ENCODE results near the gene OR10G7.

The OR10G7 gene, protein sequence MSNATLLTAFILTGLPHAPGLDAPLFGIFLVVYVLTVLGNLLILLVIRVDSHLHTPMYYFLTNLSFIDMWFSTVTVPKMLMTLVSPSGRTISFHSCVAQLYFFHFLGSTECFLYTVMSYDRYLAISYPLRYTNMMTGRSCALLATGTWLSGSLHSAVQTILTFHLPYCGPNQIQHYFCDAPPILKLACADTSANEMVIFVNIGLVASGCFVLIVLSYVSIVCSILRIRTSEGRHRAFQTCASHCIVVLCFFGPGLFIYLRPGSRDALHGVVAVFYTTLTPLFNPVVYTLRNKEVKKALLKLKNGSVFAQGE

DNA sequence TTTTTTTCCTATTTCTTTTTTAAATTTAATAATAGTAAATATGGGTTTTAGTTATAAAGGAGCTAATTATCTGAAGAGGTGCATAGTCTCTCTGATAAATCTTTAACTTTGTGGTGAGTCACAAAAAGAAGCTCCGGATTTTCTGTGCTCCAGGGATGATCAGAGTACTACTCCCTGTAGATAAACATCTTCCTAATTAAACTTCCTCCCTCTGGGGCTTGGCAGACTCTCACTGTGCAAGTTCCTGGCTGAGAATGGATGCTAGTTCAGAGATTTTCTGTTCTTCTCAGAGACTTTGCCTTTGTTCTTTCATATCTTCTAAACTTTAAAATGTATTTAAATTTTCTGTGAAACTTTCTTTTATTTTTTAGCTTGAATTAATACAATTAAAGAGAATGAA, at the start of gene OR10G7:
Gene OR10G7 (minus strand): TSS at position 72 of the 400 bp plus-strand sequence. CDS start 2,324 bp downstream, outside the sequence.
- no peak for DNase-seq

DNA sequence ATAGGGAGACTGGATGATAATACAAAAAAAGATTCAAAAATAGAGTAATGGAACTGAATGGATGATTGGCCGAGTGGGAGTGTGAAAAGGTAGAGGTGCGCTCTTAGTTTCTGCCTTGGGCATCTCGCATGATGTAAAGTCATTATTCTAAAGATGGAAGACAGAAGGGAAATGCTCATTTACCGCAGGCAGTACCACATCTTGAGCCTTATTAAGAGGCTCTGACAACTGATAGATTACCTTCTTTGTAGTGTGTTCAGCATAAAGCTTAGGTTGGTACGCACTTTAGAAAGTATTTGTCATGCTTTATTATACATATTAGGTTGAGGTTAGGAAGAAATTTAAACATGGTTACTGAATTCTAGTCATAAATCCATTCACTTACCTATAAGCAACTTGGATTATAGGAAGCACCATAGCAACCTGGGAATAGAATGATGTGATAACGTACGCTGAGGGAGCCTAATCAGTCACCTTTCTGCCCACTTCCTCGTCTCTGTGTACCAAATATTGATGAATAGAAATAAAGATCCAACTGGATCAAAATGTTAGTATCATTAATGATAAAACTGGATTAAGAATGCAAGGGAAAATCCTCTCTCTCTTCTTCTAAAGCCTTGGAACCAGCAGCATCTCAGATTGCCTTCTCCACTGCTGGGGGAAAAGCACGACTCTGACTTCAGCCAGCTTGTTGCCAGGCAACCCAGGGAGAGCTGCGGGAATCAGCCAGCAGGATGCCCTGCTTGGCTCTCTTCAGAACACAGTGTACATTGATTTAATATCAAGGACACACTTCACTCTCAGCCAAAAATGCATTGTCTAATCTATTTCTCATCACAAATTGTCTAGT, 45.1 kb upstream of the OR10G7 start:
- DNase-seq = no peak

DNA sequence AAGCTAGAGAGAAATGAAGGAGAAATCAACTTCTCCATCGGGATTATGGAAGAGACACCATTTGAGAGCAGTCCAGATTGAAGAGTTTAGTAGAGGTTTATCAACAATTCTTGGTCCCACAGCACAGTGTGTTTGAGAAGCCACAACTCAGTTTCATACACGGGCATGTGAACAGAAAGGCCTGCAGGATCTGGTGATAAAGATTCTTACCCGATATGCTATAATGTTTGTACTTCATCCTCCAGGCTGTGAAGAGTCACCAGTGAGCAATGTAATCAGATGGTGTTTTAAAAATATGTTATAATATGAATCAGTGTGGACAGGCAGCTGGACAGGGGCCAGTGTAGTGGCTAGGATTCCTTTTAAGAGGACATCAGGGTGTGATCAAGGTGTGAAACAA, 44.5 kb upstream of the OR10G7 start:
- DNase-seq = no peak

DNA sequence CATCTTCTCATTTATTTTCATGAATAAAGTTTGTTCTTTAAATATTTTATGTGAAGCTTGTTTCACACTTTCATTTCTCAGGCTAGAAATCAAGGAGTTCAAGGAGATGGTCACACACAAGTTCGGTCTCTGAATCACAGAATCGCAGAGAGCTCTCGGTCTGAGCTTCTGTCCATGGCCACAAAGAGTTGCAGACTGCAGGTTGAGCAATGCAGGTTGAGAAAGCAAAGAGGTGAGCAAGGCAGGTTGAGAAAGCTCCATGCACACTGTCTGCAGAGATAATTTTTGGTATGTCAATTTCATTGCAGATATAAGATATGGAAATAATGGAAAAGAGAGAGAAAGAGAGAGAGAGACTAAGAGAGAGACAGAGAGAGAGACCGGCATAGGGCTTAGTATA, 41.2 kb upstream of the OR10G7 start:
- no peak for DNase-seq

DNA sequence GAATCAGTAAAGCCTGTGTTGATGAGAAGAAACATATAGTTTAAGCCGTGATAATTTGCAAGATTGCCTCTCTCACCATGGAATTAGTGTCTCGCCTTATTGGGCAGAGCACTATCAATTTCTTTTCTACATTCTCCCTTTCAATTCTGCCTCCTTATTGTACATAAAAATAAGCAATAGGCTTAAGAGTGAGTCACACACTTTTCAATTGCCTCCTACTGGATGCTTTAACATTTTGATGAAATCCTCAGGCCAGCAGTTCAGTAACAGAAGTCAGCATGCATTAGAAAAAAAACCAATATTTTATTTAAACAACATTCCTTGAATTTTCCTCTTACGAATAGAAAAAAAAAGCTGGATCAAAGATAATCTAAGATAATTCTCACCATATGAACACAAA, 40.4 kb upstream of the OR10G7 start:
- no peak for DNase-seq

DNA sequence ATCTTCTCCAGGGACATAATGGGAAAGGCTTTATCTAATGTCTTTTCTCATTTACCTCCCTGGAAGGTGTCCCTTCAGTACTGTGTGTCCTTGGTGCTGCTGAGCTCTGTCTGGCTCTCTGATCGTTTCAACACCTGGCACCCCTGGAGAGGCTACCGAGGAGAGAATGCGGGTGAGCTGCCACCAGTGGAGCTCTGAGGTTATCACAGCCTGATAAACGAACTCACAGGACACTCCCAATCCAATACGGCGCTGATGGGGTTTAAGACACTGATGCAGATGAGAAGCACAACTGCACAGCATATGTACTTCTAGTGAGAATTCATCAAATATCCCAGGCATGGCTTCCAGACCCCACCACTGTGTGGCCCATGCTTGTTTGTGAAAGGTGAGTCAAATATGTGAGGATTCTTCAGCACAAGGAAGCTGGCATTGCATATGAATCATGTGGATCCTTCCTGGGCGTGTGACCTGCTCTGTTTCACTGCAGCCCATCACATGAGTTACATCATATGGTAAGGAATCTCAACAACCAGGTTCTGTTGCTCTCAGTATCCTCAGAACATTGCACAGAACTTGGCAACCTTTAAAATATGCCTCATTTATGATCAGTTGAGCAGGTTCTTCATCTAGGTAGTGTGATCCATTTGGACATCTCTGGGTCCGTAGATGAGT, 39.3 kb upstream of the OR10G7 start:
- no peak for DNase-seq

DNA sequence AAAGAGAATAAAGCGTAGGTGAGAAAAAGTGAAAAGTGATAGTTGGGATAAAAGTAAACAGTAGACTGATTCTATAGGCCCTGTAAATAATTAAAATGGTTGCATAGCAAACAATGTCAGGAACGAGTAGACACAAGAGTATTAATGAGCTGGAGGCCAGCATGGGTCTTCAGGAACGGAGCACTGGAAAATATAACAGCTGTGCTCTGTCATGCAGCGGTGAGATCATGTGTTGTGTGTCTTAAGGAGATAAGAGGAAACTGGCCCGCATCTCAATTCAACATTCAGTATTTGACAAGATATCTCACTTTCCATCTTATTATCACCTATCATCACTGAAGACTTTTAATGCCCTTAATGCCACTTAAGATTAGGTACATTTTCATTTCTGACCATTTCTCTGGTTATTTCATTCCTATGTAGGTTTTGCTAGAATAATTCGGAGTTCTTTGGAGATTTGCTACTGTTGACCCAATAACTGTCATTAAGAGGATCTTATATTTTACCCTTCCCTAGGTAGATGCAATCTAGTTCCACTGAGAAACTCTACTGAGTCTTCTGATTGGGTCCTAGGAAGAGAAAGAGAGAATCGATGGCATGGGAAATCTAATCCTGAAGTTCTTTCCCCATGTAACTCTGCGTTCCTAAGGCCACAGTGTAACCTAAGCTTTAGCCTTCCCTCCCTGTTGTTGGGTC, 38.7 kb upstream of the OR10G7 start:
- DNase-seq = no peak

DNA sequence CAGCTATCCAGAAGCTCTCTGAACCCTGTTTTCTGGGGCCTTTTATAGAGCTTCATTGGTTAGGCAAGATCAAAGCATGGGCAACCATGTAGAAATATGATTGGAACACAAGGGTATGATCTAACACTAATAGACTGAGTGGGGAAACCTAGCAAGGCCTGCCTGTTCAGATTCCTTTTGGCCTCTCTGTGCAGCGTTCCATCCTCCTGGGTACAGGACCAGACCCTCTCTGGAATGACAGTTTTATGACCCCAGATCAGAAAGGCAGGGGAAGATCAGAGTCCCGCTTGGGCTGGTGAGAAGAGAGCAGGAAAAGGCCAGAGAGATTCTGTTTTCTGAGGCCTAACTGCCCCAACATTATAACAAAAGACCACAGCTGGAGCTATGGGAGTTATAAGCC, 37.5 kb upstream of the OR10G7 start:
- DNase-seq = no peak

DNA sequence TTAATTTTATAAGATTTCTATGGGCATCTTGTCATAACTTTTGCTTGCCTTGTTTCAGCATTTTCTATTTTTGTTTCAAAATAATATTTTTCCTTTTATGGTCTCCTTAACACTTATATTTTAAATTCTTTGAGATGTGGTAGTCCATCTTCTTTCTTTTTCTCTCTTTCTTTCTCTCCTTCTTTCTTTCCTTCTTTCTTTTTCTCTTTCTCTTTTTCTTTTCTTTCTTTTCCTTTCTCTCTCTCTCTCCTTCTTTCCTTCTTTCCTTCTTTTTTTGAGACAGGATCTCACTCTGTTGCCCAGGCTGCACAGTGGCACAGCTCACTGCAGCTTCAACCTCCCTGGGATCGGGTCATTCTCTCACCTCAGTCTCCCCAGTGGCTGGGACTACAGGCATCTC, 36.1 kb upstream of the OR10G7 start:
- DNase-seq = no peak

DNA sequence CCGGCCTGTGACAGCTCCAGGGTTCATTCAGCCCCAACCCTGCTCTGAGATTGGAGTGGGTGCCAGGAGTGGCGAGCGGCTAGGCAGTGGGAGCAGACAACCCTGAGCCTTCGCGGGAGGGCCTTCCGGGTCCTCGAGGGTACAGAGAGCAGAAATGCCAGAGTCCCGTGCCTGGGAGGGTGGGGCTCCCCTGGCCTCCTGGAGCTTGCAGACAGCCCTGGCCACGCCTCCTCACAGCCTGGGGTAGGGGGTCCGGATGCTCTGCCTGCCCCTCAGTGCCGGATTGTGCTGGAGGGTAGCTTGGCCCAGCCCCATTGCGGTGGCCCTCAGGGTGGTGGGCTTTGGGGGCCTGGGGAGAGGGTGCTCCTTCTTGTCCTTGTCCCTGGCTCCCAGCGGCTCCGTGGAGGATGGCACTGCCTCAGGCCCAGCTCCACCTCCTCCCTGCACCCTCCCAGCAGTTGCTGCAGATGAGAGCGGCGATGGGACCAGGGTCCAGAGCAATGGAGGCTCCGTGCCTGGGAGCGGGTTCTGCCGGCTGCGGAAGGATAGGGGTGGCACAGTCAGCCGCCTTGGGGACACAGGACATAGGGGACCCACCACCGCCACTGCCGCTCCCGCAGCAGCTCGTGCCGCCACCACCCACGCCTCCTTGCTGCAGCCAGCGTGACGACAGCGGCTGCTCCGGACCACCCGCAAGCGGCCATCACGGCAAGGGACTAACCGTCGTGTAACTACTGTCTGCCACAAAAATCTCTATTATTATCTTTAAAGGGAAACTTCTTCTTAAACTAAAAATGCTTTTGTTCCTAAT, 34.9 kb upstream of the OR10G7 start:
- no peak for DNase-seq

DNA sequence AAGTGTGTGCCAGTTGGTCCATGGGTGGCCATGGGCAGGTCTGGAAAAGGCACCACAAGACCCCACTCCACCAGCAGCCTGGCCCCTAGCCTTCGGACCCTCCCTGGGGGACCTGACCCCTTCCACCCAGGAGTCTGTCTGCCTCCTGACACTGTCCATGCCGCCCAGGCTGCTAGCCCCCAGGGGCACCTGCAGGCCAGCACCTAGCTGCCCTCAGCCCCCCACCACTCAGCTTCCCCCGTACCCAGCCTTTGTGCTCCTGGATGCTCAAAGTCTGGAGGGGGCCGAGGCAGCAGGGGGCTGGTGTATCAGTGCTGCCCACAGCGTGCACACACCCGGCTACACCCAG, 34.3 kb upstream of the OR10G7 start:
- DNase-seq = no peak

DNA sequence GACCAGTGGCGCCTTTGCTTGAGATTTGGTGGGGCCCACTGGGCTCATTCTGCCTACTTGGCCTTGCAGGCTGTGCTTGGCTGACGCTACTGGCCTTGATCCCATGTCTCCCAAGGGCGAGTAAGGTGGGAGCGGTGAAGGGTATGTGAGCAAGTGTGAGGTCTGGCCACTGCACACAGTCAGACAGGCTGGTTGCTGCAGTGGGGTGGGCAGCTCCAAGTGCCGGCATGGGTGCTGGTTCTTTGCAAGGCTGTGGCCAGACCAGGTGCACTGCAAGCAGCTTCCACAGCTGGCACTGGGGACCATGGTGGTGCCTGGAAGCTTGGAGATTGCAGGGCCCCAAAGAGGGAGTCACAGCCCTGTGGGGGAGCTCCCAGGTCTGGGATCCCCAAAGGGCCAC, 33.4 kb upstream of the OR10G7 start:
- no peak for DNase-seq

DNA sequence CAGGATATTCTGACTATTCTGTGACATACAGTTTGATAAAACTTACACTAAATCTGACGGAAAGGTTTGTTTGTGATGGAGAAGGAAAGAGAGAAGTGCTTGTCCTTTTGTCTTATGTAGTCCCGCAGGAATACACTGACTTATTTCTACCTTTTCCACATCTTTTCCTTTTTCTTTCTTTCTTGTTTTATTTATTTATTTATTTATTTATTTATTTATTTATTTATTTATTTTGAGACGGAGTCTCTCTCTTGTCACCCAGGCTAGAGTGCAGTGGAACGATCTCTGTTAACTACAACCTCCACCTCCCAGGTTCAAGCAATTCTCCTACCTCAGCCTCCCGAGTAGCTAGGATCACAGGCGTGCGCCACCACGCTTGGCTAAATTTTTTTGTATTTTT, 31.0 kb upstream of the OR10G7 start:
- no peak for DNase-seq

DNA sequence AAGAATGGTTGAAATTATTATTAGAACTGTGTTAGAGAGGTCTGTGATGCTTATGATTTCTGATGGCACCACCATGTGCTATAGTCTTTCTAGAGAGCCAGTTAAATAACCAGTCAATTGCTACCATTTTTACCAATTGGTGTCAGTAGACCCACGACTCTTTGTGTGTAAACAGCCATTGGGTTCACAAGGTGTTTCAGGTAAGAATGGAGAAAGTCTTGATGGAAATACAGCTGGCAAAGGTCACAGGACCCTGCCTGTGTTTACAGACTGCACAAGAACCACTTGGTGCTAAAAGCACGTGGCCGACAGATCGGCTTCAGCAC, 30.5 kb upstream of the OR10G7 start:
- DNase-seq = no peak

DNA sequence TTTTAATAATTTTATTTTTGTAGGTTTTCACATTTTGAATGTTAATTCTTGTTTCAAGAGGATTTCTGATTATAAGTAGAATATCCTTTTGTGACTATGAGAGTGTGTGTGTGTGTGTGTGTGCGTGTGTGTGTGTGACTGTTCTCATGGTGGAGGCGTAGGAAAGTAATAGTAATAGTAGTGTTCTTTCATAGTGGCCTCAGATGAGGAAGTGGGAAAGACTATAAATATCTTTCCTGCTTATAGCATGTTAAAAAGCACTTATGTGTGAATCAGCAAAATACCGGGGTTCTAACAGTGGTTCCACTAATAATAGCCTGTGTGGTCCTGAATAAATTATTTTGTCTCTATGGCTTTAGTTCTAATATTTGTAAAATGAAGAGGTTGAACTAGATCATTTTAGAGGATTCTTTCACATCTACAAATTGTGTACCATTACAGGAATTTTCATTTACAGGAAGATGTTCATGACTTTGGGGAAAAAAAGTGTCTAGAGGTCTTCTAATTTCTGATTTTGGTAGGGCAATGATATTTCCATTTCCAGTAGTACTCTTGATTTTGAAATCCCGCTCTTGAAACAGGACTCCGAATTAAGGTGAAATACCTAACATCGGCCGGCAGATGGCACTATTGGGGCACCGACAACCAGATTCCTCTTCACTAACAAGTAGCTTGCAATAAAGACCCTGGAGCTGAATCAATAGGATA, 29.9 kb upstream of the OR10G7 start:
- DNase-seq = peak; percentile 51 to 60

DNA sequence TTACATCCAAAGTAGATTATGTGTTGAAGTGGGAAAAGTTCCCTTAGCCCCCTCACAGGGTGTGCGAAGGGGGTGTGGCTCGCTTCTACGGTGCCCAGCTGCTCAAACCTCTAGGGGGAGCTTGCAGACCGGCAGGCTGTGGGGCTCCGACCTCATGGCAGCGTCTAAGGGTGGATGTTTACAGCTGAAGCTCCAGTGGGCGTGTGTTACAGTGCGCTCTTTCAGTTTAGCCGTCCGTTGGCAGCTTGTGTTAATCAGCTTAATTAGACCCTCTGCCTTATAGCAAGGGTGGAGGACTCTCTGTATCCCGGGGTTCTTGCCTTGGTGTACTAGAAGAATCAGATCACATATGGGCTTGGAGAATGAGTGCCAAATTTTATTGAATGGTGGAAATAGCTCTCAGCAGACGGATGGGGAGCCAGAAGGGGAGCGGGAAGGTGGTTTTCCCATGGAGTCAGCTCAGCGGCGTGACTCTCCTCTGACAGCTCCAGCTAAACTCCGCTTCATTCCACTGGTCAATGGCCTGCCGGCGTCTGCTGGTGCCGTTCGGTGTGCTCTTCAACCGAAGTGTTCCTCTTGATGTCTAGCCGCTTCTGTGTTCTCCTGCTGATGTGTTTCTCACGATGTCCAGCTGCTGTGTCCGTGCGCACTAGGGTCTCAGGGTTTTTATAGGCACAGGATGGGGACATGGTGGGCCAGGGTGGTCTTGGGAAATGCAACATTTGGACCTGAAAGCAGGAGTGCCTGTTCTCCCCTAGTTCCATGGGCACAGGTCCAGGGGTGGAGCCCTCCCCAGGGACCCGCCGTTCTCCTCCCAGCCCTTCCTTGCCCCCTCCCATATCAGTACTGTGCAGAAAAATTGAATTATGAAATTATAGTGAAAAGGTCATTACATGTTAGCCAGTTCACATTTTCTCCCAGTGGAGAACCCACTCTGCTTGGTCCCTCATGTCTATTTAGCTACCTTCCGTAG, 28.6 kb upstream of the OR10G7 start:
- peak; percentile 18 to 27 for DNase-seq

DNA sequence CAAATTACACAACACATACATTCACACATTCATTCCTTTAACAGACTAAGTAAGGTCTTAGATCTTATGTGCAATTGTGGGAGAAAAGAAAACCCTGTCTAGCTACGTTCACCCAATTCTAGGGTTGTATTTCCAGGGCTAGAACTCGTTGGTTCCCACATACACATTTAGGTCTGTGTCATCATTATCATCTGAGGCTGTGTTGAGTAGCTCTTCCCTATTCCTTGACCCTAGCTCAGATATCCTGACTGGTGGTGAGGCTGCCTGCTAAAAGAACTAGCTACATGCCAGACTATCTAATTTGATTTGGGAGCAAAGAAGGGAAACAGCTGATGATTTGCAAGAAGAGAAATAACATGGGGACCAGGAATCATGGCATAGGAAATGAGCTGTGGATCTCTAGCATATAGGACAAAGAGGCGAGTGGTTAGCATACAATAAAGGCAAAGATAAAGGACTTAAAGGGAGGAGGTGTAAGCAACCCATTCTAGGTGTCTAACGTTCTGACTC, 27.5 kb upstream of the OR10G7 start:
- no peak for DNase-seq

DNA sequence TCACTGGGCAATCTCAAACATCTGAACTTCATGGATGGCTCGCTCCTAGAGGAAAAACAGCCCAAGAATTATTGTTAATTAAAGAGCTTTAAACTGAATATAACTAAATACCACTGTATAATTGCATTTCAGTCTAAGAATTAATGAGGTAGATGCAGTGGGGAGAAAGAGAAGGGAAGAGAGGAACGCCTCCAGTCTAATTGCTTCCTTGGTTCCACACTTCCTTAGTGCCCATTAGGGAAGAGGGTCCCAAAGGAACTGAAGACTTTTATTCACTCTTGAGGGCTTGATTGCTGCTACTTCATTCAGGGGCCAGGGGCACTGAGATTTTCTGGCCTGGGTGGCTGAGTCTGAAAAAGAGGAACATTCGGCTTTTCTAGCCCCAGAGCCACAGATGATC, 11.8 kb upstream of the OR10G7 start:
- no peak for DNase-seq

DNA sequence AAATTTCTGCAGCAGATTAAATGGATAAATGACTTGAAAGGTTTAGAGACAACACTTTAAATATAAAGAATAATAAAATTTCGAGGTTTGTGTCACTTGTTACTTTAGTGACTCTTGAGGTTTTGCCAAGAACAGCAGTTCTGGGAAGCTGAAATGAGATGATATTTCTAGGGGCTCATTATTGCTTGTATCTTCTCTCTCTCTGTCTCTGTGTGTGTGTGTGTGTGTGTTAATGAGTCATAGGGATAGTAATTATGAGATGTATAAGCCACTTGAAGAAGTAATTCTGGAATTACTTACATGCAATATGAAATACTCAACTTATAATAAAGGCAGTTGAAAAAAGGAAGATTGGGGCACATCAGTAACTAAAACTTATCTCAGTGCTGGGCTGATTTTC, 9.6 kb upstream of the OR10G7 start:
- DNase-seq = no peak

DNA sequence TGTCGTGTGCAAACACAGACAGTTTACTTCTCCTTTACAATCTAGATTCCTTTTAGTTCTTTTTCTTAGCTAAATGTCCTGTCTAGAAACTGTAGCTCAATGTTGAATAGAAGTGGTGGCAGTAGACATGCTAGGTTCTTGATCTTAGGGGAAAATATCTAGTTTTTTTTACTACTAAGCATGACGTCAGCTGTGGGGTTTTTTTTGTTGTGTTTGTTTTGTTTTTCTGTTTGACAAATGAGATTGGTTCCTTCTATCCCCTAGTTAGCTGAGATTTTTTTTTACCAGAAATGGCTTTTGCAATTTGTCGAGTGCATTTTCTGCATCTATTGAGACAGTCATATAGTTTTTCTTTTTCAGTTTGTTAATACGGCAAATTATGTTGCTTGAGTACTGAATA, 2.3 kb upstream of the OR10G7 start:
- DNase-seq = no peak
